IgD-negative memory B cell (primary cell): ENCODE results near the gene OSBPL10. TPM values are rescaled to one million over a fixed set of nuclear protein-coding genes. Genes with fewer than 3 reads are reported as not detected.

Experiments used
- H3K27ac Mint-ChIP-seq, 3 donors: one replicate each; pipeline ENCODE4 v1.8.0; 2020 to 2022; ENCODE audit warnings: mild to moderate bottlenecking in 3 of 3, mixed read lengths in 3 of 3, moderate library complexity in 1 of 3
- H3K27me3 Mint-ChIP-seq: one replicate; pipeline ENCODE4 v1.8.0; 2021; ENCODE audit warnings: mixed read lengths
- H3K36me3 Mint-ChIP-seq: one replicate; pipeline ENCODE4 v1.8.0; 2020; ENCODE audit warnings: mild to moderate bottlenecking, mixed read lengths
- H3K4me1 Mint-ChIP-seq, 3 donors: one replicate each; pipeline ENCODE4 v1.8.0; 2020 to 2022; ENCODE audit warnings: mixed read lengths in 3 of 3, mild to moderate bottlenecking in 1 of 3
- H3K4me3 Mint-ChIP-seq, 4 donors: one replicate each; pipeline ENCODE4 v1.8.0; 2020 to 2022; ENCODE audit warnings: mild to moderate bottlenecking in 4 of 4, mixed read lengths in 4 of 4, moderate library complexity in 3 of 4
- H3K9me3 Mint-ChIP-seq, 3 donors: one replicate each; pipeline ENCODE4 v1.8.0; 2020 to 2021; ENCODE audit warnings: mixed read lengths in 3 of 3, mild to moderate bottlenecking in 1 of 3
- polyA plus RNA-seq: library from polyadenylated mRNA; unstranded; fragments of 300-500 nt; fragmentation: Illumina TruSeq; gene quantifications from one replicate; pipeline ENCODE4 v1.2.3, GENCODE V29; 2021

The OSBPL10 gene
- polyA plus RNA-seq, 1 donor from 2014 or later: 126 TPM

- H3K4me3 Mint-ChIP-seq: peak overlapping the region; percentile 90 to 95 (median 93)
Measured at GRCh38 chr3:31959251-31959650, 21.8 kb downstream of the OSBPL10 start.

GRCh38 chr3:31958701-31959152 is 22.3 kb downstream of the OSBPL10 start:
- peaks cover 49 to 76% (median 63%) of the 10 kb centered on the region in 3 donors for H3K4me1 Mint-ChIP-seq
- peak overlapping the region; percentile 93 to 98 (median 98) for H3K27ac Mint-ChIP-seq
- peaks cover 10% of the 10 kb centered on the region for H3K36me3 Mint-ChIP-seq
- no peaks in the 10 kb centered on the region for H3K27me3 Mint-ChIP-seq
- peak overlapping the region; percentile 90 to 95 (median 93) for H3K4me3 Mint-ChIP-seq
- peaks cover 0 to 8% (median 2%) of the 10 kb centered on the region in 3 donors for H3K9me3 Mint-ChIP-seq

More at GRCh38 chr3:31959251-31959650, 21.8 kb downstream of the OSBPL10 start:
- Mint-ChIP-seq H3K9me3 (peaks cover 0 to 8% (median 2%) of the 10 kb centered on the region in 3 donors), H3K27ac (peak overlapping the region; percentile 93 to 98 (median 98)), H3K36me3 (peaks cover 12% of the 10 kb centered on the region), H3K27me3 (no peaks in the 10 kb centered on the region), H3K4me1 (peaks cover 51 to 78% (median 65%) of the 10 kb centered on the region in 3 donors)

- Mint-ChIP-seq H3K4me3 (peak overlapping the region; percentile 69 to 95 (median 90)), H3K36me3 (peaks cover 5% of the 10 kb centered on the region)
Measured at GRCh38 chr3:31957106-31957505, 24.0 kb downstream of the OSBPL10 start.

GRCh38 chr3:31955581-31955980 is 25.5 kb downstream of the OSBPL10 start:
- Mint-ChIP-seq H3K9me3 (peaks cover 0 to 8% (median 3%) of the 10 kb centered on the region in 3 donors), H3K36me3 (peaks cover 5% of the 10 kb centered on the region), H3K27me3 (no peaks in the 10 kb centered on the region), H3K4me1 (peaks cover 52 to 79% (median 63%) of the 10 kb centered on the region in 3 donors), H3K4me3 (peak overlapping the region in 3 of 4 donors; percentile 15 to 72 (median 55)), H3K27ac (peak overlapping the region in 2 of 3 donors; percentile 63 to 72)

More at GRCh38 chr3:31957106-31957505, 24.0 kb downstream of the OSBPL10 start:
- peak overlapping the region; percentile 93 to 98 (median 98) for H3K27ac Mint-ChIP-seq
- no peaks in the 10 kb centered on the region for H3K27me3 Mint-ChIP-seq
- H3K4me1 Mint-ChIP-seq: peaks cover 53 to 78% (median 64%) of the 10 kb centered on the region in 3 donors
- H3K9me3 Mint-ChIP-seq: peaks cover 0 to 8% (median 2%) of the 10 kb centered on the region in 3 donors

GRCh38 chr3:31953636-31954035 is 27.4 kb downstream of the OSBPL10 start:
- H3K27ac Mint-ChIP-seq: peak overlapping the region; percentile 72 to 98 (median 89)
- peaks cover 8% of the 10 kb centered on the region for H3K36me3 Mint-ChIP-seq
- peaks cover 0 to 8% (median 5%) of the 10 kb centered on the region in 3 donors for H3K9me3 Mint-ChIP-seq
- H3K27me3 Mint-ChIP-seq: no peaks in the 10 kb centered on the region
- peak overlapping the region in 2 of 4 donors; percentile 64 to 82 for H3K4me3 Mint-ChIP-seq
- H3K4me1 Mint-ChIP-seq: peaks cover 52 to 73% (median 57%) of the 10 kb centered on the region in 3 donors

GRCh38 chr3:31953091-31953490 is 28.0 kb downstream of the OSBPL10 start:
- Mint-ChIP-seq H3K27me3 (no peaks in the 10 kb centered on the region), H3K9me3 (peaks cover 0 to 8% (median 5%) of the 10 kb centered on the region in 3 donors), H3K4me1 (peaks cover 52 to 73% (median 58%) of the 10 kb centered on the region in 3 donors), H3K27ac (peak overlapping the region; percentile 72 to 98 (median 89)), H3K4me3 (peak overlapping the region; percentile 39 to 82 (median 71)), H3K36me3 (peaks cover 8% of the 10 kb centered on the region)

- Mint-ChIP-seq H3K9me3 (peaks cover 0 to 8% (median 5%) of the 10 kb centered on the region in 3 donors), H3K4me3 (peak overlapping the region; percentile 60 to 90 (median 76)), H3K4me1 (peaks cover 52 to 73% (median 59%) of the 10 kb centered on the region in 3 donors), H3K27me3 (no peaks in the 10 kb centered on the region), H3K27ac (peak overlapping the region; percentile 72 to 98 (median 89)), H3K36me3 (peaks cover 8% of the 10 kb centered on the region)
Measured at GRCh38 chr3:31952205-31952604, 28.9 kb downstream of the OSBPL10 start.

- H3K27me3 Mint-ChIP-seq: peaks cover 2% of the 10 kb centered on the region
- H3K27ac Mint-ChIP-seq: peak overlapping the region; percentile 83 to 100 (median 96)
- H3K9me3 Mint-ChIP-seq: peaks cover 0 to 3% (median 0%) of the 10 kb centered on the region in 3 donors
- H3K4me3 Mint-ChIP-seq: peak overlapping the region; percentile 67 to 87 (median 78)
- peaks cover 54 to 72% (median 63%) of the 10 kb centered on the region in 3 donors for H3K4me1 Mint-ChIP-seq
- peaks cover 4% of the 10 kb centered on the region for H3K36me3 Mint-ChIP-seq
Measured at GRCh38 chr3:31948280-31948679, 32.8 kb downstream of the OSBPL10 start.

- Mint-ChIP-seq H3K27me3 (peaks cover 2% of the 10 kb centered on the region), H3K36me3 (peaks cover 4% of the 10 kb centered on the region), H3K27ac (peak overlapping the region; percentile 83 to 100 (median 96)), H3K9me3 (peaks cover 0 to 3% (median 2%) of the 10 kb centered on the region in 3 donors), H3K4me1 (peaks cover 56 to 72% (median 64%) of the 10 kb centered on the region in 3 donors), H3K4me3 (peak overlapping the region; percentile 67 to 87 (median 78))
Measured at GRCh38 chr3:31947671-31948091, 33.4 kb downstream of the OSBPL10 start.

- Mint-ChIP-seq H3K27me3 (peaks cover 2% of the 10 kb centered on the region), H3K4me1 (peaks cover 55 to 71% (median 64%) of the 10 kb centered on the region in 3 donors), H3K9me3 (peaks cover 0 to 3% (median 2%) of the 10 kb centered on the region in 3 donors), H3K27ac (peak overlapping the region; percentile 83 to 100 (median 96)), H3K36me3 (peaks cover 4% of the 10 kb centered on the region), H3K4me3 (peak overlapping the region; percentile 71 to 87 (median 80))
Measured at GRCh38 chr3:31947162-31947561, 33.9 kb downstream of the OSBPL10 start.

- Mint-ChIP-seq H3K27ac (peak overlapping the region; percentile 83 to 100 (median 96)), H3K36me3 (peaks cover 4% of the 10 kb centered on the region), H3K9me3 (peaks cover 0 to 3% (median 2%) of the 10 kb centered on the region in 3 donors), H3K4me3 (peak overlapping the region; percentile 71 to 87 (median 80)), H3K4me1 (peaks cover 56 to 70% (median 66%) of the 10 kb centered on the region in 3 donors), H3K27me3 (peaks cover 2% of the 10 kb centered on the region)
Measured at GRCh38 chr3:31946484-31947081, 34.5 kb downstream of the OSBPL10 start.

GRCh38 chr3:31945738-31946052 is 35.4 kb downstream of the OSBPL10 start:
- H3K27ac Mint-ChIP-seq: peak overlapping the region; percentile 83 to 96 (median 96)
- peaks cover 60 to 74% (median 70%) of the 10 kb centered on the region in 3 donors for H3K4me1 Mint-ChIP-seq
- peaks cover 2% of the 10 kb centered on the region for H3K27me3 Mint-ChIP-seq
- H3K36me3 Mint-ChIP-seq: peaks cover 5% of the 10 kb centered on the region
- H3K9me3 Mint-ChIP-seq: peaks cover 0 to 3% (median 2%) of the 10 kb centered on the region in 3 donors
- H3K4me3 Mint-ChIP-seq: peak overlapping the region; percentile 40 to 90 (median 72)

GRCh38 chr3:31943041-31943440 is 38.0 kb downstream of the OSBPL10 start:
- Mint-ChIP-seq H3K4me3 (peak overlapping the region; percentile 29 to 85 (median 67)), H3K9me3 (peaks cover 0 to 2% (median 0%) of the 10 kb centered on the region in 3 donors), H3K36me3 (peaks cover 3% of the 10 kb centered on the region), H3K4me1 (peaks cover 45 to 53% (median 51%) of the 10 kb centered on the region in 3 donors), H3K27me3 (peaks cover 2% of the 10 kb centered on the region), H3K27ac (peak overlapping the region; percentile 53 to 96 (median 90))

GRCh38 chr3:31942446-31942845 is 38.6 kb downstream of the OSBPL10 start:
- H3K4me3 Mint-ChIP-seq: peak overlapping the region; percentile 75 to 92 (median 80)
- peak overlapping the region; percentile 86 to 96 (median 90) for H3K27ac Mint-ChIP-seq
- peaks cover 0 to 2% (median 0%) of the 10 kb centered on the region in 3 donors for H3K9me3 Mint-ChIP-seq
- H3K27me3 Mint-ChIP-seq: peaks cover 2% of the 10 kb centered on the region
- peaks cover 39 to 47% (median 45%) of the 10 kb centered on the region in 3 donors for H3K4me1 Mint-ChIP-seq
- peaks cover 3% of the 10 kb centered on the region for H3K36me3 Mint-ChIP-seq

- H3K27ac Mint-ChIP-seq: peak overlapping the region in 1 of 3 donors; percentile 28
- no peak overlapping the region for H3K4me3 Mint-ChIP-seq
- H3K4me1 Mint-ChIP-seq: peaks cover 40 to 42% (median 41%) of the 10 kb centered on the region in 3 donors
- no peaks in the 10 kb centered on the region for H3K27me3 Mint-ChIP-seq
- H3K9me3 Mint-ChIP-seq: no peaks in the 10 kb centered on the region
- H3K36me3 Mint-ChIP-seq: peaks cover 2% of the 10 kb centered on the region
Measured at GRCh38 chr3:31937225-31937624, 43.8 kb downstream of the OSBPL10 start.
